NCI-H1930 (cell line): ENCODE data around the gene SMARCA5.
A peak's percentile ranks its signal among the peaks of the same experiment; 100 is the strongest.
"Not testable (repeated sequence)": the region's sequence is repeated elsewhere in the genome, so short reads cannot be mapped to it uniquely, and the experiment has no call there.

Experiments used
- DNase-seq, 2 experiments: peaks; one replicate each; lab custom pipeline; 2025; lab: John Stamatoyannopoulos, UW

SMARCA5 gene

GRCh38 chr4:143513314-143514168 lies at the start of gene SMARCA5:
SMARCA5 (plus strand) TSS chr4:143513702; CDS start chr4:143513925, 223 bp downstream.
- DNase-seq = peak; percentile 94 to 95

GRCh38 chr4:143473334-143474126 lies 40.0 kb upstream of the SMARCA5 start:
- no peak for DNase-seq

- no peak for DNase-seq
These were observed 36.0 kb upstream of the SMARCA5 start for GRCh38 chr4:143477487-143477886.

GRCh38 chr4:143481361-143481760 lies 32.1 kb upstream of the SMARCA5 start:
- DNase-seq = no peak

- DNase-seq = peak in 1 of 2 experiments; percentile 12
These were observed 30.7 kb upstream of the SMARCA5 start for GRCh38 chr4:143482840-143483239.

- DNase-seq = no peak
These were observed 27.2 kb upstream of the SMARCA5 start for GRCh38 chr4:143486314-143486713.

- DNase-seq = no peak
These were observed 24.8 kb upstream of the SMARCA5 start for GRCh38 chr4:143488687-143489086.

- no peak for DNase-seq
These were observed 24.4 kb upstream of the SMARCA5 start for GRCh38 chr4:143489106-143489505.

GRCh38 chr4:143498021-143498420 lies 15.5 kb upstream of the SMARCA5 start:
- no peak for DNase-seq

GRCh38 chr4:143502231-143502630 lies 11.3 kb upstream of the SMARCA5 start:
- no peak for DNase-seq

- DNase-seq = no peak
These were observed 7.5 kb upstream of the SMARCA5 start for GRCh38 chr4:143506031-143506430.

GRCh38 chr4:143511906-143512305 lies 1.6 kb upstream of the SMARCA5 start:
- no peak for DNase-seq

GRCh38 chr4:143512978-143513313 lies 556 bp upstream of the SMARCA5 start:
- no peak for DNase-seq

- no peak for DNase-seq
These were observed 630 bp downstream of the SMARCA5 start for GRCh38 chr4:143514169-143514495.

- peak; percentile 1 to 20 for DNase-seq
These were observed 995 bp downstream of the SMARCA5 start for GRCh38 chr4:143514497-143514896.

GRCh38 chr4:143514901-143515300 lies 1.4 kb downstream of the SMARCA5 start:
- no peak for DNase-seq

- DNase-seq = no peak
These were observed 2.4 kb downstream of the SMARCA5 start for GRCh38 chr4:143515905-143516304.

- no peak for DNase-seq
These were observed 4.3 kb downstream of the SMARCA5 start for GRCh38 chr4:143517764-143518163.

GRCh38 chr4:143524211-143524610 lies 10.7 kb downstream of the SMARCA5 start:
- DNase-seq = no peak

- not testable (repeated sequence) for DNase-seq
These were observed 14.5 kb downstream of the SMARCA5 start for GRCh38 chr4:143528046-143528445.

- no peak for DNase-seq
These were observed 17.9 kb downstream of the SMARCA5 start for GRCh38 chr4:143531380-143531779.

GRCh38 chr4:143531788-143532491 lies 18.4 kb downstream of the SMARCA5 start:
- no peak for DNase-seq
